HG03135 (cell line): ENCODE results near the gene BTN1A1.

Experiments
- ATAC-seq: cut with Tn5 transposase; IDR thresholded peaks from one replicate; pipeline ENCODE4 v1.9.1; 2021; ENCODE audit warnings: mild to moderate bottlenecking, moderate library complexity; ENCODE audit not compliant: unreplicated experiment

BTN1A1 gene

DNA sequence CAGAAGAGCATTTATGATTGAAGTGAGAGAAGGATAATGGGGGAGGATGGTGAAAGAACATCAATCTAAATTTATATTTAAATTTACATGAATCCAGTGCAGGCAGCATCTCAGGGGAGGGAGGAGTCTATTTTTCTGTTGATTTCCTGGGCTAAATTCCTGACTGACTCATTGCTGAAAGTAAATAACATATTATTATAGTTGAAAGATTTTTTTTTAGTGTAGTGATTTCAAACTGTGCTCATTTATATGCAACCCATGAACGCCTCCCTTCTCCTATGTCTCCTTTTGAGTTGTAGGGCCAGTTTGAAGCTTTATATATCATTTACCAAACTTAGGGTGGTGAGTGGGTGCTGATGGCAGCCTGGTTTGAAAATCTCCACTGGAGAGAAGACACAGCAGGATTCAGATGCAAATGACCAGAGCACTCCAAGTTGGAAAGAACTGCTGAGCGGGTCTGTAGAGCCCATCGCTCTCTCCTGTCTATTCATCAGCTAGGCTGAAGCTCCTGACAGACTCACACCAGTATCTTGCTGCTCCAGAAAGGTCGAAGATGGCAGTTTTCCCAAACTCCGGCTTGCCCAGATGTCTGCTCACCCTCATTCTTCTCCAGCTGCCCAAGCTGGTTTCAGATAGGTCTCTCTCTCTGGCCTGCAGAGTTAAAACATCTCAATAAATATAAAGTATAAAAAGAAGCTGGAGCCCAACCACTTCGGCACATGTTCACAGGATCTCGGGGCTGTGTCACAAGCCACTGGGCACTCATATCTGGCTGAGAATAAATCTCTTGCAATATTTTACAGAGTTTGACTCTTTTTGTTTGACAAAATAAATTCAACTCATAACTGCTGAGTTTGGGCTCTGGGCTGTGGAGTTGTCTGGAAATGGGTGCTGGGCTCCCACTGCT, 24.0 kb upstream of the BTN1A1 start:
- ATAC-seq, result no peak

DNA sequence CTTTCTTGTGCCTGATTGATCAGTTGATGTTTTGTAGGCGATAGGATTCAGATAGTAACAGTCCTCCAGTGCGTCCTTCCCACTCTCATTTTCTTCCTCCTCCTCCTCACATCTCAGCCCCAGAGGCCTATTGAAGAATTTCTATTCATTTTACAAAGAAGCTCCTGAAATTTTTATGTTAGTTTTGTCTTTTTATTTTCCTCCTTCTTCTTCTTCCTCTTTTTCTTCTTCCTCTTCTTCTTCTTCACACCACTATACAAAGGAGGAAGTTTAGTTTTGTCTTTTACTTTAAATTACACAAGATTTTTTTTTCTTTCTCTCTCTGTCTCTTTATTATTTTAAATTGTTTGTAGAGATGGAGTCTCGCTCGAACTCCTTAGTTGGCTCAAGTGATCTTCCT, 23.2 kb upstream of the BTN1A1 start:
- no peak for ATAC-seq

DNA sequence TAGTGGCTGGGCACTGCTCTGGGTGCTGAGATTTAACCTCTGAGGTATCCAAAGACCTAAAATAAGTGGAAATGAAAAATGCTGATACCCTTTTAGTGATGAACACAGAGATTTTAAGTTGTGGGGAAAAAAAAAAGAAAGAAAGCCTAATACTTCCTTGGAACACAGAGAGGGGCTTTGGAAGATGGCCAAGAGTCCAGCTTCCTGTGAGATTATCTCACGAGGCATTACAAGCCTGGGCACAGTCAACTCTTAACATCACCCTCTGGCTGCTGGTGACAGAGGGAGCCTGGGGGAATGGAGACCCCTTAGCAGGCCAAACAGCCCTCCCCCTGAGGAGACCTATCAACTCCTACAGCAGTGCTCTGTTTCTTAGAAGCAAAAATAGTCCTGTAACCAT, 22.7 kb upstream of the BTN1A1 start:
- no peak for ATAC-seq

DNA sequence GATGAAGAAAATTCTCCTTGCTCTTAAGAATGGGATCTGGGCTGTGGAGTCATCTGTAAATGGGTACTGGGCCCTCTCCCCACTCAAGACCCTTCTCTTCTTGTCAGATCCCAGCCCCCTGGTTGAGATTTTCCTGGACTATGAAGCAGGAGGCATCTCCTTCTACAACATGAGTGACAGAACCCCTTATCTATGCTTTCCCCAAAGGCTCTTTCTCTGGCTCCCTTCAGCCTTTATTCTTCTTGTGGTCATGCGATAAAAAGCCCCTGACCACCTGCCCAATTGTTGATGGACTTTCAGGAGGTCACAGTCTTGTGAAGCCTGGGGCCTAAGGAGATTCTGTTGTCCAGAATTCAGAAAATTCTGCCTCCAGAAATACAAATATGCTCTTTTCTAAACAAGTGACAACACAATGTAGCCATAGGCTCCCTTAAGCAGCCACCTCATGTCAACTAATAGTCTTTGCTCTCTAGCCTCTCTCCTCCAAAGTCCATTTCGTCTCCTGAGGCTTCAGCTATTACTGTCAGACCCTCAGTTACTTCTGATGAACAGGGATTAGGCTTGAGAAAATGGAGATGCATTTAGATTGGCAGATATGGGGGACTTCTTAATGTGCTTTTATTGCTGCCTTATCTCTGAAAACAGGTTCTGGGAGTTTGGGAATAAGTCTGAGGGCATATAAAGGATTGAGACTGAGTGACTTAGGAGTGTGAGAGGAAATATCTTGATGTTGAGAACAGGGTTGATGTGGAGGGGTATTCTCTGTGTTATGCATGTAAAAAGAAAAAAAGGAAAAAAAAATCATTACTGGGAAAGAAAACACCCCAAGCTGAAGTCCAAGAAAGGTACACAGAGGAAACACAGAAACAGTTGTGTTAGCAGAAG, 21.8 kb upstream of the BTN1A1 start:
- ATAC-seq, result no peak

DNA sequence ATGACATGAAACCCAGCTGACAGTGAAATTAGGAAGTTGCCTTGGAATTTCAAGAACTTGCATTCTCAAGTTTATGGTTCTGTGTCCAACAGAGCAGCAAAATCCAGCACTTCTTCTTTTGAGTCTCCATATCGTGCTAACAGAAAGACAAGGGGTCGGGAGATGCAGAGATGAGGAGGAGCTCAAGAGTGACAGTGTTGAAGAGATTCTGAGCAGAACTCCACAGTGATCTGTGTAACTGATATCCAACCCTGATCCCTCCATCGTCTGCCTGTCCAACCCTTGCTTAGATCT, 21.2 kb upstream of the BTN1A1 start:
- no peak for ATAC-seq

DNA sequence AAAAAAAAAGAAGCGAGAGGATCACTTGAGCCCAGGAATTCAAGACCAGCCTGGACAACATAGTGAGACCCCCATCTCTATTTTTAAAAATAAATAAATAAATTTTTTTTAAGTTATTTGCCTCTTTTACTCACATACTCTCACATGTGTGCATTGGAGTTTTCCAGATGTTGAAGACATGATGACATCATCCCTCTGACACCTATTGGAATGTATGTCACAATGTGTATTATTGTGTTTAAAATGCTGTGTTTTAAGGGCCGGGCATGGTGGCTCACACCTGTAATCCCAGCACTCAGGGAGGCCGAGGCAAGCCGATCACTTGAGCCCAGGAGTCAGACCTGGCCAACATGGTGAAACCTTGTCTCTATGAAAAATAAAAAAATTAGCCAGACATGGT, 17.8 kb upstream of the BTN1A1 start:
- no peak for ATAC-seq

DNA sequence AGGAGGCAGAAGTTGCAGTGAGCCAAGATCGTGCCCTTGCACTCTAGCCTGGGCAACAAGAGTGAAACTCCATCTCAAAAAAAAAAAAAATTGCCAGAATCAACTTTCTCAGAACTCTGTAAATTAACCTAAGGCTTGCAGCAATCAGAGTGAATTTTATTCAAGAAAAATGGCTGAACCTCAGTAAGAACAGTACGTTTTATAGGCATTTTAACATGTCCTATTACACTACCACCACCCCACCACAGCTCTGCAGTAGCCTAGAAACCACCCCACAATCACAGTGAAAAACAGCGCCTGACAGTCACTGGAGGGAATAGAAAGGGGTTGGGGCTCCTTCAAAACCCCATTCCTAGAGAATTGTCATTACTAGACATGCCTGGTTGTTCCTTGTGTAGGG, 16.4 kb upstream of the BTN1A1 start:
- ATAC-seq, result no peak

DNA sequence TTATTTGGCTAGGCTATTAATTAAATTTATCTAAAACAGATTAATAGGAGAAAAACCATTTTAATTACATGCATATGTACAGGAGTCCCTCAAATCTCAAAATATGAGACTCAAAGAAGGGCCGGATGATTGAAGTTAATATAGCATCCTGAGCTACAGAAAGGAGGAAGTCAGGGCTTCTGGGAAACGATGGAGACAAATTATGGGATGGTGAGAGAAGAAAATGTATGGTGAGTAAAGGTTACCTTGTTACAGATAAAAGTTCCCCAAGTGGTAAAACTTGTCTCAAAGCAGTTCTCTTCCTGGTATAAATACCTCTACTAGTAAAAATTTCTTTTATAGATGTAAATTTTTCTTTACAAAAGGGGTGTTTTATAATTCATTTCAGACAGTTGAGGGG, 15.9 kb upstream of the BTN1A1 start:
- no peak for ATAC-seq

DNA sequence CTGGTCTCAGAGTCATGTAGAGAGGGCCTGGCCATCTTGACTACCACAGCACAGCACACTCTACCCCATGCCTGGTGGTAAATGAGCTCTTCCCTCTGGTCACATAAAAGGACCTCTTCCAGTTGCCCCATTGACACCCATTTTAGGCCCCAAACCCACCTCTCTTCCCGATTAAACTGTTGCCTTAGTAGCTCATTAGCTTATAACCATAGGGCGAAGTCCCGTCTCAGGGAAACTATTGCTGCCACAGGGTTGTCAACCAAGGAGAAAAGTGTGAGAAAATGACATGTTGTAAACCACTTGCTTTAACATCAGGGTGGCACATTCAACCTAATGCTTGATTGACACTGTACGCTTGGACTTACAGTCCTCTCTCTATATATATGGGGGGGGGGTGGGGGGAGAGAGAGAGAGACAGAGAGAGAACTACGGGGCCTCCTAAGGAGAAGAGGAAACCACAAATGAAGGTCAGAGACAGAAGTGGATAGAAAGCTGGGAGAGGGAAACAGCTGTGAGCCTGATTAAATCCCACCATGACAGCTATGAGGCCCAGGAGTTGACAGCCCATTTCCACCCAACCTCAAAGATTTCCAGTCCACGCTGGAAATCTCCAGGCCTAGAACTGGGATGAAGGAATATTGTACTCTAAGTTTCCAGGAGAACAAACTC, 14.9 kb upstream of the BTN1A1 start:
- no peak for ATAC-seq

DNA sequence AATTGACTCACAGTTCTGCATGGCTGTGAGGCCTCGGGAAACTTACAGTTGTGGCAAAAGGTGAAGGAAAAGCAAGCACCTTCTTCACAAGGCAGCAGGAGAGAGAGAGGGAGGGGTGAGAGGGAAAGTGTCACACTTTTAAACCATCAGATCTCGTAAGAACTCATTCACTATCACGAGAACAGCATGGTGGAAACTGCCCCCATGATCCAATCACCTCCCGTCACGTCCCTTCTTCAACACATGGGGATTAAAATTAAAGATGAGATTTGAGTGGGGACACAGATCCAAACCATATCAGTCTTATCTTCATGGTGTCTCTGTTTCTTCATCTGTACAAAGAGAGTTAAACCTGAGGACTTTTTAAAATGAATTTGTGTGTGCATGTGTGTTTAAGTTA, 13.7 kb upstream of the BTN1A1 start:
- no peak for ATAC-seq

DNA sequence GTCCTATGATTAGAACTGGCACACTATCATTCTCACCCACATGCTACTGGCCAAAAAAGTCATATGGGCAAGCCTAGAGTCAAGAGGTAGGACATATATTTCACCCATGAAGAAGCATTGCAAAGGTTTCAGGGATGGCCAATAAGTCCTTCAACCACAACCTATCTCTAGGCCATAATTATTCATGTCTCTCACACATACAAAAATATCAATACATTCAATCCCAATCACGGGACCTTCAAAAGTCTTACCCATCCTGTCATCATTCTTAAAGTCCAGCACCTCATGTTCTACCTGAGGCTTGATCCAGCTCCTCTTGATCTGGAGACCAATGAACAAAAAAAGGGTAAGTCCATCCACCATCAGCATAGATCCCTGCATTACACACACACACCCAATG, 12.6 kb upstream of the BTN1A1 start:
- ATAC-seq, result no peak

DNA sequence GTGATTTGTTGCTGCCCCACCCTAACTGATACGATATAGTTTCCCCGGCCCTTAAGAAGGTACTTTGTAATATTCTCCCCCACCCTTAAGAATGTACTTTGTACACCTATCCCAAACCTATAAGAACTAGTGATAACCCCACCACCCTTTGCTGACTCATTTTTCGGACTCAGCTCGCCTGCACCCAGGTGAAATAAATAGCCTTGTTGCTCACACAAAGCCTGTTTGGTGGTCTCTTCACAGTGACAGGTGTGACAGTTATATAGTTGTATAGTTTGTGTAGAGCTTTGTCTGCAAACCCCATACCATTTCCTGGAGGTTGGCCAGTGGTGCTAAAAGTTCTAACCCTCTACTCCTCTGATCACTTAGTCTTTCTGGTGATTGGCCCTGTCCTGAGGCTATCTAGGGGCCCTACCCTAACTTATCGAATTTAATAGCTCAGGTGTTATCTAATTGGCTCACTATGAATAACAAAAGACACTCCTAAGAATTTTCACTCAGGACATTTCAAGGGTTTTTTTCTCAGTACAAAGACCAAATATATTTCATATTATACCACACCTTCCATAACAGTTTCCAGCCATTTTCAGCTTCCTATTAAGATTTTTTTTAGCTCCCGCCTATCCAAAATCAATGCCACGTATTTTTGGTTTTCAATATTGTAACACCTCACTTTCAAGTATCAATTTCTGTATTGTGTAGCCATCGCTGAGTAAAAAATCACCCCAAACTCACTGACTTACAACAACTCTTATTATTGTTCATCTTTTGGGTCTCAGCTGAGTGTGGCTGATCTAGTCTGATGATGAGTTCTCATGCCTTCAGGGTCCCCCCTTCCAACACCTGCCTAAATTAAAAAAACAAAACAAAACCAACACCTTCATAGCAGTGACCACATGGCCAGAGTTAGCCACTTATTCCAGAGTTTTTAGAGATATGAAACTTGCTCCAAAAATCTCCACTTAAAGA, 9.8 kb upstream of the BTN1A1 start:
- ATAC-seq, result no peak

DNA sequence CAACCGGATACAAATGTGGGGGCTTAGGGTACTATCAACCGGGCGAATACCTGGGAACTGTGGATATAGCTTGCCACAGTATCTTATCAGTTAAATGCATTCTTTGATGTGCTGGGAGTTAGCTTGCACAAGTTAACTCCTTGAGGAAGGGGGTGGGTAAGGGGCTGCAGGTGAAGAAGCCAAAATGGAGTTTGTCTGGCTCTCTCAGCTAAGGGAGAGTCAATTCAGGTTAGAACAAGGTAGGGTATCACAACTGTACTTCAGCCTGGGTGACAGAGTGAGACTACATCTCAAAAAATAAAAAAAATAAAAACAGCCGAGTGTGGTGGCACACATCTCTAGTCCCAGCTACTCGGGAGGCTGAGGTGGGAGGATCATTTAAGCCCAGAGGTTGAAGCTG, 8.5 kb upstream of the BTN1A1 start:
- no peak for ATAC-seq

DNA sequence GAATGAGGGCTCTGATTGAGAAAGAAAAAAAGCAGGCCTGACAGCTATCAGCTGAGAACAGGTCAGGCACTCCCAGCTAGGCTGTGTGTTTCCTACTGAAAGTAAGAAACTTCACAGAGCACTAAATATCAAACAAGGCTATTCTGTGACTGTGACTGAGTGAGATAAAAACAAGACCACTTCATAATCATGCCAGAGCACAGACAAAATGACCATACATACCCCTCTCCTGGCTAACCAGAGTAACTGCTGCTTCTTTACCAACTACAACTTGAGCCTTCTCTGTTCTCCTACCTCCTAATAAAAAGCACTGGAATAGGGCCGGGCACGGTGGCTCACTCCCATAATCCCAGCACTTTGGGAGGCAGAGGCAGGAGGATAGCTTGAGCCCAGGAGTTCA, 6.8 kb upstream of the BTN1A1 start:
- ATAC-seq, result no peak

DNA sequence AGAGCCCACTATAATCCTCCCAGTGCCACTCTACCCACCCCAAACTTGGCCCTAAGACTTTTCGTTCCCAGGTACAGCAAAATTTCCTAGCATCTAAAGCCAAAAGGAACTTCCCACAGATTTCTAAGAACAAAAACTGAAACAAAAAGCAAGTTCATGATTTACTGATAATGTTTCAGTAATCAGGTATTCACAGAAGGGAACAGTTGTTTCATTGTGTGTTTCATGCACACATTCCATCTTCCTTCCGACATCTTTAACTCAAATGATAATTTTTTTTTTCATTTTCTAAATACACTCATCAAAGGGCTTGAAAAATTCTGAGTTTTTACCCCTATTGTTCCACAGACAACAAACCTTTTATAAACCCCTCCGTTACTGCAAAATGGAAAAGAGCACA, 6.0 kb upstream of the BTN1A1 start:
- no peak for ATAC-seq

DNA sequence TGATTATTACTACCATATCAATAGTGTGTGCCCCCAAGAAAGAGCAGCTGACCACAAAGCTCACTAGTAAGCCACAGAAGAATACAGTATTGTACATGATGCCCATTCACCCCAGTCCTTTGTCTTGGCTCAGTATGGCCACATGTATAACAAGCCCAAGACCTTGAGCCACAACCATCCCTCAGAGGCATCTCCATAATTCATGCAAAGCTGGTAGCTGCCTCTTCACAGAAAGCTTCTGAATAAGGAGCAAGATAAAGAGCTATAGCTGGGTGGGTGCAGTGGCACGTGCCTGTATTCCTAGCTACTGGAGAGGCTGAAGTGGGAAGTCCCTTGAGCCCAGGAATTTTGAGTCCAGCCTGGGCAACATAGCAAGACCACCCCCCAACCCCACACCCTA, 4.8 kb upstream of the BTN1A1 start:
- no peak for ATAC-seq

DNA sequence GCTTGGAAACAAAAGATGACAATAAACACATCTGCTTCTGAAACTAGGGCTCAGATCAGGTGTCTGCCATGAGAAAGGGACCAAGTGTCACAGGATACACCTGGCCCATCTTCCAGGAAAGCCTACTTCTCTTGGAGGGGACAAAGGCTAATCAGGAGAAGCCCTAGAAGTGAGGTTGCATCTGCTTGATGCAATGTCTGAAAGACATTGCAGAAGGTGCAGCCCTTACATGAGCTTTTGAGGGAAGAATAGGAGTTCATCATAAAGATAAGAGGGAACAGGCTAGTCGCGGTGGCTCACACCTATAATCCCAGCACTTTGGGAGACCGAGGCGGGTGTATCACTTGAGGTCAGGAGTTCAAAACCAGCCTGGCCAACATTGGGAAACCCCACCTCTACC, 2.5 kb upstream of the BTN1A1 start:
- no peak for ATAC-seq

DNA sequence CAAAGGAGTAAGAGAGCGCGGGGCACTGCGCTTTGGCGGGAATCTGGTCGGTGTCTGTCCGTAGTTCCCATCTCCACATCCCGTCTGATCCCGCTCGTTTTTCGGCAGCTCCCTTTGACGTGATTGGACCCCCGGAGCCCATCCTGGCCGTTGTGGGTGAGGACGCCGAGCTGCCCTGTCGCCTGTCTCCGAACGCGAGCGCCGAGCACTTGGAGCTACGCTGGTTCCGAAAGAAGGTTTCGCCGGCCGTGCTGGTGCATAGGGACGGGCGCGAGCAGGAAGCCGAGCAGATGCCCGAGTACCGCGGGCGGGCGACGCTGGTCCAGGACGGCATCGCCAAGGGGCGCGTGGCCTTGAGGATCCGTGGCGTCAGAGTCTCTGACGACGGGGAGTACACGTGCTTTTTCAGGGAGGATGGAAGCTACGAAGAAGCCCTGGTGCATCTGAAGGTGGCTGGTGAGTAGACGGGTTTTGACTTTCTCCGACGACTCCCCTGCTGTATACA, 1.4 kb downstream of the BTN1A1 start:
- no peak for ATAC-seq

DNA sequence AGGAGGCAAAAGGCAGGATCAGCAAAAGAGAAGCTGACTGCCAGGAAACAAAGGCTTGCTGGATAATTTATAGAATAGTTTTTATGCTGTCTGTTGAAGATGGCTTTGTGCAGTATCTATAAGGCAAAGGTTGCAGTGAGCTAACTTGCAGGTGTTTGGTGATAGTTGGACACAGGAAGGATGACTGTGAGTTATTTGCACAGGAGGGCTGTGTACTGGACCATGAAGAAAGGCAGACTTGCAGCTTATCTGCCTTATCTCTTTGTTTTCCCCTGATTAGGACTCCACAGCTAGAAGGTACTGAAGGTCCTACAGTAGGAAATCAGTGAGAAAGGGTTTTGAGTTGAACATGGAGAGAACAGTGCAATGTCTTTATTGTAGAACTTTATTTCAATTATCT, 2.1 kb downstream of the BTN1A1 start:
- no peak for ATAC-seq

DNA sequence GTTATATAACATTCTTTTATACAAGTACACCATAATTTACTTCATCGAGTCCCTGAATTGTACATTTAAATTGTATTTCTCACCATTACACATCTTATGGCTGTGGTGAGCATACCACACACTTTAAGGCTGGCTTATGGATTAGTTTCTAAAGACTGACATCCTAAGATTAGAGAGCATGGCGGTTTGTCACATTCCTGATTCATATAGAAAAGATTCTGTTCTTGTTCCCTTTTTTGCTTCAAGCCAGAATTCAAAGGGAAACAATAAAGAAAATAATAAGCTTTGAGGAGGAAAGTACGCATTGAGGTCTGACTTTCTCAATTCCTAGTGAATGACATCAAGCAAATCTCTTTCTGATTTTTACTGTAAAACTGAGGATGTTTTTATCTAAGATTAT, 2.5 kb downstream of the BTN1A1 start:
- no peak for ATAC-seq
